Caco-2 (cell line): ENCODE measurements around the gene S100PBP. TPM values are rescaled to one million over a fixed set of nuclear protein-coding genes. Genes with fewer than 3 reads are reported as not detected.

Source experiments
- BruUV-seq: library from RNA; stranded (reverse); fragments of 400-500 nt; replicated peaks from 2 replicates; lab custom pipeline; 2021; lab: Mats Ljungman, UMichigan
- CTCF ChIA-PET: fragments of 300-600 bp; sonication (Branson Sonifier 250); formaldehyde crosslinking; loops from one replicate; lab custom pipeline; 2022; ENCODE audit warnings: antibody characterized with exemption; lab: Charles Lee
- POLR2A ChIA-PET: fragments of 300-600 bp; sonication (Branson Sonifier 250); formaldehyde crosslinking; loops from one replicate; lab custom pipeline; 2022; ENCODE audit warnings: antibody characterized with exemption; lab: Charles Lee
- DNase-seq, 2 experiments: peaks; one replicate each; pipeline versions ENCODE4 v3.0.0 to v3.0.0-alpha.2; 2020 to 2022
- H3K27me3 ChIP-seq: replicated peaks from 2 replicates; pipeline ENCODE4 v1.6.0; 2011; ENCODE audit warnings: low read length; ENCODE audit not compliant: control insufficient read depth, insufficient read depth
- H3K36me3 ChIP-seq: 2 replicates; pipeline ENCODE4 v1.5.1; 2011; ENCODE audit warnings: low read length; ENCODE audit not compliant: control insufficient read depth, insufficient read depth
- H3K4me1 ChIP-seq: fragments of 250-450 bp; sonication (Bioruptor Pico); 2 replicates; pipeline ENCODE4 v1.5.1; 2020; ENCODE audit warnings: mild to moderate bottlenecking
- H3K4me3 ChIP-seq: 2 replicates; pipeline ENCODE4 v1.5.1; 2011; ENCODE audit warnings: low read depth, mild to moderate bottlenecking, control low read depth, low read length
- H3K9me3 ChIP-seq: fragments of 250-450 bp; sonication (Bioruptor Pico); 2 replicates; pipeline ENCODE4 v1.5.1; 2020; ENCODE audit warnings: mild to moderate bottlenecking, moderate library complexity
- H3K27ac Mint-ChIP-seq: one replicate; pipeline ENCODE4 v1.8.0; 2022; ENCODE audit warnings: mixed read lengths; ENCODE audit not compliant: unreplicated experiment
- H3K27me3 Mint-ChIP-seq: one replicate; pipeline ENCODE4 v1.8.0; 2022; ENCODE audit warnings: mixed read lengths; ENCODE audit not compliant: insufficient read depth, unreplicated experiment
- H3K36me3 Mint-ChIP-seq: one replicate; pipeline ENCODE4 v1.8.0; 2022; ENCODE audit warnings: mild to moderate bottlenecking, mixed read lengths; ENCODE audit not compliant: insufficient read depth, unreplicated experiment
- H3K4me1 Mint-ChIP-seq: one replicate; pipeline ENCODE4 v1.8.0; 2022; ENCODE audit warnings: low read depth, mixed read lengths; ENCODE audit not compliant: unreplicated experiment
- H3K4me3 Mint-ChIP-seq: one replicate; pipeline ENCODE4 v1.8.0; 2022; ENCODE audit warnings: mild to moderate bottlenecking, moderate library complexity, mixed read lengths; ENCODE audit not compliant: unreplicated experiment
- H3K9me3 Mint-ChIP-seq: one replicate; pipeline ENCODE4 v1.8.0; 2022; ENCODE audit warnings: mixed read lengths; ENCODE audit not compliant: unreplicated experiment
- intact Hi-C: fragments of 100-400 bp; cut with micrococcal nuclease; formaldehyde crosslinking; loops from one replicate; pipeline ENCODE4 v1.10.0; 2022; ENCODE audit not compliant: unreplicated experiment
- total RNA-seq: library from RNA; stranded (reverse); gene quantifications from 2 replicates; pipeline ENCODE4 v1.2.3, GENCODE V29; 2022
- TF ChIP-seq, protein P1 (sequence below), 2 experiments: fragments of 200-600 bp in 1 of 2; IDR thresholded peaks; 1 replicate in 1 of 2; 2 replicates in 1 of 2; pipeline versions ENCODE4 v1.5.1 to v1.8.0; 2011 to 2022; ENCODE audit warnings: antibody characterized with exemption in 1 of 2, control low read depth in 1 of 2, inconsistent platforms in 1 of 2, low read depth in 1 of 2, low read length in 1 of 2, mild to moderate bottlenecking in 1 of 2, moderate library complexity in 1 of 2; ENCODE audit not compliant: insufficient read depth in 1 of 2, severe bottlenecking in 1 of 2, unreplicated experiment in 1 of 2

Gene S100PBP
- total RNA-seq, 1 experiment from 2014 or later = 23.8 TPM

DNA sequence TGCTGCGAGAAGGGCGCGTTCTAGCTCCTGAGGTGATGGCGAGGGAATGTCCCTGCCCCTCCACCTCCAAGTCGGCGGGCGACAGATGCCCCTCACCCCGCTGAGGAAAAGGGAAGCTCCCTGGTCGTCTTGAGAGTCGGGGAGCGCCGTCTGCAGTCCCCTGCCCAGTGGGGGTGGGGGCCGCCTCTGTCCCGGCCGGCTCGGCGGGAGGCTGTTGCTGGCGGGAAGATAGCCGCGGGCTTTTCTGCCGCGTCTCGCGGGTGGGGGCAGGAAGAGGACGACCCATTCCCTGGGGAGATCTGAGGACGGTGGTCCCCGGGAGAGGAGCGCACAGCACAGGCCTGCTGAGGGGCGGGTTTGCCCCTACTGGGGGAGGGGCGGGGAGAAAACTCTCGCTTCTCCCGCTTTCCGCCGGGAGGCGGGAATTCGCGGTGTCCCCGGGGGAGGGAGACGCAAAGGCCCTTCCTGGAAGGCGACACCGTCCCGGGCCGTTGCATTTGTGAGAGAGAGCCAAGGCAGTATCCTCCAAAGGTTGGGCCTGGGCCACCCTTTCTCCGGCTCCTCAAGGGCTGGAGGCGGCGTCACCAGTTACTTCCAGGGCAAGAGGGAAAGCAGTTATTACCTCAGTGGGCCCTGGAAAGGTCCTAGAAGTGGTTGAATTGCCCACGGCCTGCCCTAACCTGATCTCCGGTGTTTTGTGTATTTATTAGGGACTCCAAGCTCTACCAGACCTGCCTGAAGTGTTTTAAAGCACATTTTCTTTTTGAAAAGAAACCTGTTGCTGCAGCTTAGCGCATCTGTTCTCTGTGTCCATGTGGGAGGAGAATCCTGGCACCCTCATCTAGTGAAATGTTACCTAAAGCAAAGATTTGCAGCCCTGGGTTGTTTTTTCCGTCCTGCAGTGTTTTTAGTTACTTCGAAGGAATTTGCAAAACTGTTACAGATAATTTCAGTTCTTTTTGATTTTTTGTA, 648 bp downstream of the S100PBP start:
- TF ChIP-seq, protein P1, sequence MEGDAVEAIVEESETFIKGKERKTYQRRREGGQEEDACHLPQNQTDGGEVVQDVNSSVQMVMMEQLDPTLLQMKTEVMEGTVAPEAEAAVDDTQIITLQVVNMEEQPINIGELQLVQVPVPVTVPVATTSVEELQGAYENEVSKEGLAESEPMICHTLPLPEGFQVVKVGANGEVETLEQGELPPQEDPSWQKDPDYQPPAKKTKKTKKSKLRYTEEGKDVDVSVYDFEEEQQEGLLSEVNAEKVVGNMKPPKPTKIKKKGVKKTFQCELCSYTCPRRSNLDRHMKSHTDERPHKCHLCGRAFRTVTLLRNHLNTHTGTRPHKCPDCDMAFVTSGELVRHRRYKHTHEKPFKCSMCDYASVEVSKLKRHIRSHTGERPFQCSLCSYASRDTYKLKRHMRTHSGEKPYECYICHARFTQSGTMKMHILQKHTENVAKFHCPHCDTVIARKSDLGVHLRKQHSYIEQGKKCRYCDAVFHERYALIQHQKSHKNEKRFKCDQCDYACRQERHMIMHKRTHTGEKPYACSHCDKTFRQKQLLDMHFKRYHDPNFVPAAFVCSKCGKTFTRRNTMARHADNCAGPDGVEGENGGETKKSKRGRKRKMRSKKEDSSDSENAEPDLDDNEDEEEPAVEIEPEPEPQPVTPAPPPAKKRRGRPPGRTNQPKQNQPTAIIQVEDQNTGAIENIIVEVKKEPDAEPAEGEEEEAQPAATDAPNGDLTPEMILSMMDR (IDR thresholded peaks at IDR 0.05; ENCODE audit: insufficient read depth in 1 of 2, low read depth in 1 of 2, low read length in 1 of 2, severe bottlenecking in 1 of 2, unreplicated experiment in 1 of 2) = no peak
- DNase-seq = peak; percentile 75 to 80
- Histone ChIP-seq H3K9me3 (no peaks in the 10 kb centered on the region), H3K36me3 (no peaks in the 10 kb centered on the region), H3K27me3 (no peaks in the 10 kb centered on the region), H3K4me1 (peaks cover 9% of the 10 kb centered on the region), H3K4me3 (peak overlapping the region; percentile 86)
- BruUV-seq = TSS peak; percentile 57
- peaks cover 44% of the 10 kb centered on the region for H3K36me3 Mint-ChIP-seq
- no peaks in the 10 kb centered on the region for H3K27me3 Mint-ChIP-seq
- CTCF ChIA-PET = no interaction called here
- intact Hi-C loops = no loop called here
- no peaks in the 10 kb centered on the region for H3K9me3 Mint-ChIP-seq
- peaks cover 19% of the 10 kb centered on the region for H3K4me1 Mint-ChIP-seq
- peak overlapping the region; percentile 93 for H3K27ac Mint-ChIP-seq
- peak overlapping the region; percentile 95 for H3K4me3 Mint-ChIP-seq
- POLR2A ChIA-PET = interaction anchor here (0.7 kb wide), 1 partner anchor 342 kb away, joined by 3 read pairs; no protein-coding TSS in a partner anchor

DNA sequence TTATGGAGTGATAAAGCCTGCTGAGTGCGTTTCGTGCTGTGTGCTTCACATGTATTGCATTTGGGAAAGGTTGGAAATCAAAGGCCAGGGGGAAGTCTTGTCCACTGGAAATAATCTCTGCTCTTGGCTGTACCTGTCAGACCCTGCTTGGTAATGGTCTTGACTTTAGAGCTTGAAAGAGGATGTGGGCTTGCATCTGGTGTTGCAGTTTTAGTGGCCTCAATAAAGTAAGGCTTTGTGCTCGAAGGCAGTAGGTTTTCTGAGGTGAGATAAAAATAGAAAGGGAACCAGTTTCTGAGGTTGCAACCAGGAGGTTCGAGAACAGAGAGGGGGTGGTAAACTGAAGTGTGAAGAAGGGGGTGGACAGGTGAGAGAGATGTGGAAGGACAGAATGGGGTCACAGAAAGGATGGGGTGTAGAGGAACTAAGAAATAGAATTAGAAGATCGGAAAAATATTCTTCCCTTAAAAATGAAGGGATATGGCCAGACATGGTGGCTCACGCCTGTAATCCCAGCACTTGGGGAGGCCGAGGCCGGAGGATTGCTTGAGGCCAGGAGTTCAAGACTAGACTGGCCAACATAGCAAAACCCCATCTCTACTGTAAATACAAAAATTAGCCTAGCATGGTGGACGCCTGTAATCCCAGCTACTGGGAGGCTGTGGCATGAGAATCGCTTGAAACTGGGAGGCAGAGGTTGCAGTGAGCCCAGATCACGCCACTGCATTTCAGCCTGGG, 1.5 kb downstream of the S100PBP start:
- TF ChIP-seq, protein P1 (IDR thresholded peaks at IDR 0.05; ENCODE audit: insufficient read depth in 1 of 2, low read depth in 1 of 2, low read length in 1 of 2, severe bottlenecking in 1 of 2, unreplicated experiment in 1 of 2) = no peak

GRCh38 chr1:32825181-32825580, 7.7 kb downstream of the S100PBP start:
- Mint-ChIP-seq H3K9me3 (no peaks in the 10 kb centered on the region), H3K4me3 (no peak overlapping the region), H3K27ac (no peak overlapping the region), H3K36me3 (peaks cover 37% of the 10 kb centered on the region), H3K4me1 (no peaks in the 10 kb centered on the region), H3K27me3 (no peaks in the 10 kb centered on the region)
- no peak overlapping the region for H3K4me3 ChIP-seq
- H3K9me3 ChIP-seq = no peaks in the 10 kb centered on the region
- BruUV-seq = no TSS peak
- ChIA-PET CTCF (no interaction called here), POLR2A (no interaction called here)
- DNase-seq = no peak
- no peaks in the 10 kb centered on the region for H3K27me3 ChIP-seq
- TF ChIP-seq, protein P1 (IDR thresholded peaks at IDR 0.05; ENCODE audit: insufficient read depth in 1 of 2, low read depth in 1 of 2, low read length in 1 of 2, severe bottlenecking in 1 of 2, unreplicated experiment in 1 of 2) = no peak
- intact Hi-C loops = no loop called here
- no peaks in the 10 kb centered on the region for H3K4me1 ChIP-seq
- no peaks in the 10 kb centered on the region for H3K36me3 ChIP-seq

More for the DNA sequence above, 1.5 kb downstream of the S100PBP start:
- Histone ChIP-seq H3K9me3 (no peaks in the 10 kb centered on the region), H3K27me3 (no peaks in the 10 kb centered on the region), H3K4me1 (peaks cover 9% of the 10 kb centered on the region), H3K36me3 (no peaks in the 10 kb centered on the region), H3K4me3 (peak overlapping the region; percentile 86)
- ChIA-PET CTCF (no interaction called here), POLR2A (interaction anchor here (0.7 kb wide), 1 partner anchor 341 kb away, joined by 3 read pairs; no protein-coding TSS in a partner anchor)
- H3K27me3 Mint-ChIP-seq = no peaks in the 10 kb centered on the region
- peak overlapping the region; percentile 93 for H3K27ac Mint-ChIP-seq
- no peaks in the 10 kb centered on the region for H3K9me3 Mint-ChIP-seq
- peaks cover 11% of the 10 kb centered on the region for H3K4me1 Mint-ChIP-seq
- no TSS peak for BruUV-seq
- H3K36me3 Mint-ChIP-seq = peaks cover 35% of the 10 kb centered on the region
- intact Hi-C loops = no loop called here
- DNase-seq = no peak
- H3K4me3 Mint-ChIP-seq = peak overlapping the region; percentile 95
